SKM-1 (cell line): Measurements from ENCODE around the gene IL23A.
A peak's percentile ranks its signal among the peaks of the same experiment; 100 is the strongest.
"Not testable (repeated sequence)": the region's sequence is repeated elsewhere in the genome, so short reads cannot be mapped to it uniquely, and the experiment has no call there.

Source experiments
- DNase-seq: peaks from one replicate; lab custom pipeline; 2025; ENCODE audit not compliant: unreplicated experiment; lab: John Stamatoyannopoulos, UW

IL23A gene

GRCh38 chr12:56338308-56339157, at the start of gene IL23A:
Gene IL23A (plus strand): TSS chr12:56338884. CDS start chr12:56339045, 161 bp downstream.
- DNase-seq: no peak

GRCh38 chr12:56293795-56294194, 44.9 kb upstream of the IL23A start:
- DNase-seq: no peak

- no peak for DNase-seq
Measured at GRCh38 chr12:56296295-56296694, 42.4 kb upstream of the IL23A start.

GRCh38 chr12:56297400-56297799, 41.3 kb upstream of the IL23A start:
- no peak for DNase-seq

GRCh38 chr12:56298828-56299227, 39.9 kb upstream of the IL23A start:
- DNase-seq: no peak

- DNase-seq: peak; percentile 20
Measured at GRCh38 chr12:56299308-56299852, 39.3 kb upstream of the IL23A start.

GRCh38 chr12:56299853-56300643, 38.6 kb upstream of the IL23A start, which contains the start of gene CS:
Gene CS (minus strand): TSS chr12:56300330. CDS start chr12:56300201, 129 bp downstream.
- peak; percentile 80 for DNase-seq

GRCh38 chr12:56300644-56301464, 37.8 kb upstream of the IL23A start:
- DNase-seq: no peak

GRCh38 chr12:56304276-56304675, 34.4 kb upstream of the IL23A start:
- no peak for DNase-seq

GRCh38 chr12:56304872-56305590, 33.7 kb upstream of the IL23A start:
- no peak for DNase-seq

GRCh38 chr12:56307221-56307965, 31.3 kb upstream of the IL23A start:
- DNase-seq: no peak

- no peak for DNase-seq
Measured at GRCh38 chr12:56308714-56309113, 30.0 kb upstream of the IL23A start.

- no peak for DNase-seq
Measured at GRCh38 chr12:56311003-56311402, 27.7 kb upstream of the IL23A start.

GRCh38 chr12:56315249-56315621, 23.4 kb upstream of the IL23A start:
- DNase-seq: no peak

GRCh38 chr12:56315622-56316473, 22.8 kb upstream of the IL23A start, which contains the start of gene CNPY2:
Gene CNPY2 (minus strand): TSS chr12:56315988. CDS start chr12:56315217, 771 bp downstream.
- peak; percentile 85 for DNase-seq

GRCh38 chr12:56317675-56318074, 21.0 kb upstream of the IL23A start:
- DNase-seq: no peak

GRCh38 chr12:56321027-56321426, 17.7 kb upstream of the IL23A start:
- no peak for DNase-seq

- not testable (repeated sequence) for DNase-seq
Measured at GRCh38 chr12:56321610-56322009, 17.1 kb upstream of the IL23A start.
